ENCODE results near the gene TCP11L1. TPM values are rescaled to one million over a fixed set of nuclear protein-coding genes. Genes with fewer than 3 reads are reported as not detected.
"Not testable (repeated sequence)": the region's sequence is repeated elsewhere in the genome, so short reads cannot be mapped to it uniquely, and the experiment has no call there.

TCP11L1 gene
- total RNA-seq, 2 experiments from 2014 or later = 13.1 to 15.0 TPM

DNA sequence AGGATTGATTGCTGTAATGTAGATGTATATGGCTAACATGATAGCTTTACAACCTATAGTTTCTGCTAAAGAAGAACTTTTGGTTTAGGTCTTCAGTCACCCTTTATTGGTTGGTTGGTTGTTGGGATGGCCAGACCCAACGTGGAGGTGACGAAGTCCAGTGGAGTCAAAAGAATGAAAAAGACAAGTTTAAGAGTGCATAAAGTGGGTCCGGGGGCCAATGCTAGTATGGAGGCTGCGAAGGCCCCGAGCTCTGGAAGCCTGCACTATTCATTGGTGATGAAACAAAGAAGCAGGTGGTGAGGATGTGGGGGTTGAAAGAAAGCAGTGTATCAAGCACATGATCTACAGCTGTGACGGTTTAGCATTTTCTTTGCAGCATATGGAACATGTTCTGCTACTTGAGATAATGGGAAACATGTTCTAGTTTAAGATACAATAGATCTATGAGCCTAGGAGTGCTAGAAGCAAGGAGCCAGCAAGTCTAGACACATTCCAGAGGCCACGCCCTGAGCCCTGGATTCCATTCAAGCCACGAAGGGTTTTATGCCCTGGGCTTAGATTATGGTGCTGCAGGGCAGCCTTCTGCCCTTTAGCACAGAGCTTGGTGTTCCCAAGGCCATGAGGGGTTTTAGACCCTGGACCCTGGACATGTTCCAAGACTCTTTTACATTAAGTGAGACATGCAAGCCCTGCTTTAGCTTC, 6.3 kb downstream of the TCP11L1 start:
- H3K4me3 Mint-ChIP-seq = no peak overlapping the region
- peaks cover 23% of the 10 kb centered on the region for H3K36me3 Mint-ChIP-seq
- H3K27me3 Mint-ChIP-seq = no peaks in the 10 kb centered on the region
- no peak for DNase-seq
- no peak overlapping the region for H3K27ac Mint-ChIP-seq
- H3K9me3 Mint-ChIP-seq = no peaks in the 10 kb centered on the region
- H3K4me1 Mint-ChIP-seq = peaks cover 19% of the 10 kb centered on the region

DNA sequence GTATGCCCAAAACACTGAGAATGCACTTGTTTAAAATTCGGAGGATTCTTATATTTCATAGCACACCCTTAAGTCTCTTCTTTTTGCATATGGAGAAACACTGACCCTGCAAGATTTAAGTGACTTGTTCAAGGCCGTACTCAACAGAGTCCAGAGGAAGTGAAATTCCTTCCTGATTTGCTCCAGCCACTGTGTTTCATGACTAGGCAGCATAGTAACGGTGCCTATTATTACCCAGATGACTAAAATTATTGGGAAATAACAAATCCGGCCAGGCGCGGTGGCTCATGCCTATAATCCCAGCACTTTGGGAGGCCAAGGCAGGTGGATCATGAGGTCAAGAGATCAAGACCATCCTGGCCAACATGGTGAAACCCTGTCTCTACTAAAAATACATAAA, 9.3 kb downstream of the TCP11L1 start:
- H3K4me3 Mint-ChIP-seq, H3K27me3 Mint-ChIP-seq, H3K27ac Mint-ChIP-seq, DNase-seq, H3K9me3 Mint-ChIP-seq, H3K4me1 Mint-ChIP-seq: not testable (repeated sequence)
- peaks cover 28% of the 10 kb centered on the region for H3K36me3 Mint-ChIP-seq

DNA sequence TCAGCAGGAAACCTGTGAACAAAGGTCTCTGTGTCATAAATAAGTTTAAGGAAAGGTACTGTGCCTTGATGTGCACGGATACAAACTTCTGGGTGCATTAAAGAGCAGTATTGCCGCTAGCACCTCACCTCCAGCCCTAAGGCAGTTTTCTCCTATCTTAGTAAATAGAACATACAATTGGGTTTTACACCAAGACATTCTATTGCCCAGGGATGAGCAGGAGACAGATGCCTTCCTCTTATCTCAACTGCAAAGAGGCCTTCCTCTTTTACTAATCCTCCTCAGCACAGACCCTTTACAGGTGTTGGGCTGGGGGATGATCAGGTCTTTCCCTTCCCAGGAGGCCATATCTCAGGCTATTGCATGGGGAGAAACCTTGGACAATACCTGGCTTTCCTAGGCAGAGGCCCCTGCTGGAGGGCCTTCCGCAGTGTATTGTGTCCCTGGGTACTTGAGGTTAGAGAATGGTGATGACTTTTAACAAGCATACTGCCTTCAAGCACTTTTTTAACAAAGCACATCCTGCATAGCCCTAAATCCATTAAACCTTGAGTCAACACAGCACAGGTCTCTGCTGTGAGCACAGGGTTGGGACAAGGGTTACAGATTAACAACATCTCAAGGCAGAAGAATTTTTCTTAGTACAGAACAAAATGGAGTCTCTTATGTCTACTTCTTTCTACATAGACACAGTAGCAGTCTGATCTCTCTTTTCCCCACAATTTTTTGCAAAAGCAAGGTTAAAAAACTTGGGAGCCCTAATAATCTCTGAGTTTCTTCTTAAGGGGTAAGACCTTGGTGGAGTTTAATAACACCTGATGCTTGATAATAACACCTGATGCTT, 10.4 kb downstream of the TCP11L1 start:
- not testable (repeated sequence) for H3K27ac Mint-ChIP-seq, H3K27me3 Mint-ChIP-seq, H3K9me3 Mint-ChIP-seq, DNase-seq, H3K4me3 Mint-ChIP-seq, H3K4me1 Mint-ChIP-seq
- peaks cover 28% of the 10 kb centered on the region for H3K36me3 Mint-ChIP-seq

DNA sequence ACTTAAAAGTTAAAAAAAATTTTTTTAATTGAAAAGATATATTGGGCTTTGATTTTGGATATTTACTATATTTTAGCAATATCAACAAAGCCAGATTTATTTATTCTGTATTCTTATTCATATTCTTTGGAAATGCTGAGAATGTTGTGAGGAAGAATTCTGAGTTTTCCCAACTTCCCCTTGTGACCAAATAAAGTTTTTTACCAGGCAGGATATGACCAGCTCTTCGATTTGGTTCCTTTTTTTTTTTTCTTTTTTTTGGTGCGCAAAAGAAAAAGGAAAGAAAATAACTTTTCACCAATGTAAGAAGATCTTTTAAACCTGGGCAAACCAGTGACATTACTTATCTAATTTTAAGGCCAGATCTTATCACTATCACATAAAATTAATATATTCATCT, 12.9 kb downstream of the TCP11L1 start:
- DNase-seq = no peak
- Mint-ChIP-seq H3K27ac (no peak overlapping the region), H3K27me3 (no peaks in the 10 kb centered on the region), H3K4me1 (peaks cover 2% of the 10 kb centered on the region), H3K4me3 (no peak overlapping the region), H3K36me3 (peaks cover 17% of the 10 kb centered on the region), H3K9me3 (no peaks in the 10 kb centered on the region)

DNA sequence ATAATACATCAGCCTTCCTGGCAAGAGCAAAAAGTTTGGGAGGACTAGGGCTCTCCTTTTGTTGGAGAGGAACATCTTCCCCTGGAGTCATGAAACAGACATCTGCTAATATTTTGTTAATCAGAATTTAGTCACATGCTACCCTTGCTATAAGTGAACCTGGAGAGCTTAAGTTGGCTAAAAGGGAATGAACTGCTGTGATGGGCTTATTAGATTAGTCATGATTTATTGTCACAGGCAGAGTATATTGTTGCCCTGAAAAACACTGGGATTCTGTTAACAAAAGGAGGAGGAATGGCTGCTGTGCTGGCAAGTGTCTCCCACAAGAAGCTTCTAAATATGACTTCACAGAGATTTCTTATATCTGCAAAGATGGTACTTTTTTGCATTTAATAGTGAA, 16.0 kb downstream of the TCP11L1 start:
- Mint-ChIP-seq H3K36me3 (peaks cover 17% of the 10 kb centered on the region), H3K4me1 (peaks cover 1% of the 10 kb centered on the region), H3K27me3 (no peaks in the 10 kb centered on the region), H3K9me3 (no peaks in the 10 kb centered on the region), H3K27ac (no peak overlapping the region), H3K4me3 (no peak overlapping the region)
- DNase-seq = no peak

DNA sequence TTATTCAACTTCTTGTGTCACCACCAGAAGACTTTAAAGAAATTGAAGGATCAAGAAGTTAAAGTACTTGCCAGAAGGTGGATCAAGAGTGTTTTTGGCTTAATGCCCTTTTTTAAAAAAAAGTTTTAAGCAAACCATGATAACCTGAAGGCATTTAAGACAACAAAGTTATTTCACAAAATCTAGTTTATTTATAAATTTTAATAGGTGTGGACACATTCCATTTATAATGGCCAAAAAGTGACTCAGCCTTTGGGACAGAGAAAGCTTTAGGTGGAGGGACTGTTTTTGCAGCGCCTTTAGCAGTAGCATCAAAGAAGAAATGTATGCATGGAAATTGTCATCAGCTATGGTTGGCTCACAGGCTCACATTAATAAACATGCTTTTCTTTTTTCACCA, 17.9 kb downstream of the TCP11L1 start:
- Mint-ChIP-seq H3K9me3 (no peaks in the 10 kb centered on the region), H3K4me1 (peaks cover 8% of the 10 kb centered on the region), H3K4me3 (no peak overlapping the region), H3K27ac (no peak overlapping the region), H3K27me3 (no peaks in the 10 kb centered on the region), H3K36me3 (peaks cover 24% of the 10 kb centered on the region)
- DNase-seq = no peak

DNA sequence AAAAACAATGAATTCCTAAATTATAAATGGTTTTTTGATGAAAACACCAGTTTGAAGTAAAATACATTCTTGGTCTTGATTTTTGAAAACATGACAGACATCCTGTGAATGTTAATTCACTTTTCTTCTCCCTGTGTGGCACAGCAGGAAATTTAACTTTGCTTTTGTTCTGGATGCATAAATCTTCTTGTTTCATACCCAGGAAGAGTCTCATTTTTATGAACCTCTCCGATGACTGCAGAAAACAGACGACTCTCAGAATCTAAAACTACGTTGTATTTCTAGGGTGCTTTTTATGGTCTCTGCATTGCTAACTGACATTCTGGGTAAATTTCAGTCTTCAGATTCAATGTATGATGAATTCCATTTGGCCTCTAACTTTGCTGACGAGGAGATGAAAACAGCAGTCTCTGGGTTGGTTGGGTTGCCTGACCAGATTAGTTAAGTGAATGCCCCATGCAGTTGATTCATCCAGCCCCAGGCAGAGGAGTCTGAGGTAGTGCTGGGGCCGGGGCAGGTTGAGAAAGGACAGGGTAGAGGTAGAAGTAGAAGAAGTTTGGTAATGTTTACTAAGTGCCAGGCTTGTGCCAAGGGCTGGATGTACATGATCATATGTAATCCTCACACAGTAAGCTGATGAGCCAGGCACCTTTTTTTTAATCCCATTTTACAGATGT, 20.1 kb downstream of the TCP11L1 start:
- peaks cover 30% of the 10 kb centered on the region for H3K4me1 Mint-ChIP-seq
- H3K36me3 Mint-ChIP-seq = peaks cover 26% of the 10 kb centered on the region
- no peak overlapping the region for H3K4me3 Mint-ChIP-seq
- H3K9me3 Mint-ChIP-seq = no peaks in the 10 kb centered on the region
- peak overlapping the region; percentile 11 for H3K27ac Mint-ChIP-seq
- DNase-seq = no peak
- H3K27me3 Mint-ChIP-seq = no peaks in the 10 kb centered on the region

DNA sequence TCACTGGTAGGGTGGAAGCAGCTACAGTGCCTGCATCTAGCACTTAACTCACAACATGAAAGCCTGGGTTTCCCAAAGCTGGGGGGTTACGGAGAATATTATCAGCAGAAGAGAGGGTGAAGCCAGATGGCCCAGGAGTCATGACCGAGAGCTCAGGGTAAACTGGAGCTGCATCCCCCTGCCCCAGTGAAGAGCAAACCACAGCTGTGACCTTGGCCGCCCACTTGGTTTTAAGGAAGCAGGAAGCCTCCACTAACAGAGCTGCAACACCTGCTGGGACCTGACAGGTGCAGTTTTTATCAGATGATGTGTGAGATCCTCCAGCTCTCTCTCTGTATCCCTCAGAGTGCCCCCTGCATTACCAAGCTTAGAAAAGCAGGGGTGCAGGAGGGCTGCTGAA, 20.9 kb downstream of the TCP11L1 start:
- Mint-ChIP-seq H3K4me3 (no peak overlapping the region), H3K27ac (no peak overlapping the region), H3K36me3 (peaks cover 30% of the 10 kb centered on the region), H3K27me3 (no peaks in the 10 kb centered on the region), H3K4me1 (peaks cover 38% of the 10 kb centered on the region), H3K9me3 (no peaks in the 10 kb centered on the region)
- no peak for DNase-seq

DNA sequence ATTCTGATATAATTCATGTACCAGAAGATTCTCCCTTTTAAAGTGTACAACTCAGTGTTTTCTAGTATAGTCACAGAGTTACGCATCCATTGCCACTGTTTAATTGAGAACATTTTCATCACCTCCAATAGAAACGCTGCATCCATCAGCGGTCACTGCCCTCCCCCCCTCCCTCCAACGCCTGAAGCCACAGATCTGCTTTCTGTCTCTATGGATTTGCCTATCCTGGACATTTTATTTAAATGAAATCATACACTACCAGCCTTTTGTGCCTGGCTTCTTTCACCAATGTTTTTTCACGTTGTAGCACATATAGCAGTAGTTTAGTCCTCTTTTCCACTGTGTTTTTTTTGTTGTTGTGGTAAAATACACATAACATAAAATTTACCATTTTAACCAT, 22.8 kb downstream of the TCP11L1 start:
- no peak for DNase-seq
- no peak overlapping the region for H3K27ac Mint-ChIP-seq
- H3K36me3 Mint-ChIP-seq = peaks cover 36% of the 10 kb centered on the region
- H3K4me3 Mint-ChIP-seq = no peak overlapping the region
- H3K9me3 Mint-ChIP-seq = no peaks in the 10 kb centered on the region
- no peaks in the 10 kb centered on the region for H3K27me3 Mint-ChIP-seq
- peaks cover 43% of the 10 kb centered on the region for H3K4me1 Mint-ChIP-seq

DNA sequence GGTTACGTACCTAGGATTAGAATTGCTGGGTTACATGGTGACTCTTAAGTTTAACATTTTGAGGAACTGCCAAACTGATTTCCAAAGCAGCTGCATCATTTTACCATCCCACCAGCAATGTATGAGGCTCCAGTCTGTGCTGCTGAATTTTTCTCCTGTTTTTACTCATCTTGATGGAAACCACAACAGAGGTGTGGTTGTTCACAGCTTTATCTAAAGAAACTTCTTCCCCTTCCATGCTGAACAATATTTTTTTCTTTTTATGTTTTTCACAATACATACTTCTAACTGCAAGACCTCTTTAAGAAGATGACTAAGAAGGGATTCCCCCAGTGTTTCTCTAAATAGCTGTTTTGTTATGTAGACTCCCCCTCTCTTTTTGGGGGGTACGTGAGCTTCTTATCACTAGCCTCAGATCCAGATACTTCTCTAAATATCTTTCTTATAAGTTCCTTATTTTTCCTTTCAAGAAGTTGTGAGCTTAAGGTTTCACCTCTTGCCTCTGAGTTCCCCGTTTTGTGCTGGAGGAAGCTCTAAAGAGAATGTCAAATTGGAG, 24.0 kb downstream of the TCP11L1 start:
- Mint-ChIP-seq H3K36me3 (peaks cover 36% of the 10 kb centered on the region), H3K4me3 (peak overlapping the region; percentile 20), H3K27me3 (no peaks in the 10 kb centered on the region), H3K4me1 (peaks cover 43% of the 10 kb centered on the region), H3K27ac (peak overlapping the region; percentile 42), H3K9me3 (no peaks in the 10 kb centered on the region)
- no peak for DNase-seq

DNA sequence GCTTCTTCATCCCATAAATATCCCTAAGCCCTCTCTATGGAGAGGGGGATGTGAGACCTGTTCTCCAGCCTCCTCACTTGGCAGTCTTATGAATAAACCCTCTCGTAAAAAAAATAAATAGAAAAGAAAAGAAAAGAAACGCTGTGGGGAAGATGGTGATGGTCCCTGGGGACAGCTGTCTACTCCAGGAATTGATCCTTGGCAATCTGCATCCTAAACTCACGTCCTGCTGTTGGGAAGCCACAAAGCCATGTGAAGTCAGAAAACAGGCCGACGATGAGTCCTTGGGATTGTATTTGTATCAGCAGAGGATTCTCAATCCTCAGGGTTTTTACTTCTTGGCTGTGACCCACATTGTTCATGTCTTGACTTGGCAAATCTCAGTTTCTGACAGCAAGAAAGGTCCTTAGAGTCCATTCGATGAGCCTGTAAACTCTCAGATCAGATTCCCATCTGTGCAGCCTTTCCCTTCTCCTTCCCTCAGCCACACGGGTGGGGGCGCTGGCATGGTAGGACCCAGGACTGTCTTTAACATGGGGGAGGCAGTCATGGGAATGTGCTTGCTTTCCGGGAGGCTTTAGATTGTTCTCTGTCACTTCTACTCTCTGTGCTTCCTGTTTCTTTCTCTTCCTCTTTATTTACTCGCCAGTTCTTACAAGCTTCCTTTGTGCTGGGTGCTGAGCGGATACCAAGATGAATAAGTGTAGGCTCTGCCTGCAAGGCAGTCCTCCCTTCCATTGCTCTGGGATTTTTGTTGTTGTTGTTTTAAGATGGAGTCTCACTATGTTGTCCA, 24.9 kb downstream of the TCP11L1 start:
- no peak overlapping the region for H3K27ac Mint-ChIP-seq
- H3K4me1 Mint-ChIP-seq = peaks cover 43% of the 10 kb centered on the region
- no peak overlapping the region for H3K4me3 Mint-ChIP-seq
- peaks cover 31% of the 10 kb centered on the region for H3K36me3 Mint-ChIP-seq
- no peaks in the 10 kb centered on the region for H3K27me3 Mint-ChIP-seq
- no peak for DNase-seq
- H3K9me3 Mint-ChIP-seq = no peaks in the 10 kb centered on the region

DNA sequence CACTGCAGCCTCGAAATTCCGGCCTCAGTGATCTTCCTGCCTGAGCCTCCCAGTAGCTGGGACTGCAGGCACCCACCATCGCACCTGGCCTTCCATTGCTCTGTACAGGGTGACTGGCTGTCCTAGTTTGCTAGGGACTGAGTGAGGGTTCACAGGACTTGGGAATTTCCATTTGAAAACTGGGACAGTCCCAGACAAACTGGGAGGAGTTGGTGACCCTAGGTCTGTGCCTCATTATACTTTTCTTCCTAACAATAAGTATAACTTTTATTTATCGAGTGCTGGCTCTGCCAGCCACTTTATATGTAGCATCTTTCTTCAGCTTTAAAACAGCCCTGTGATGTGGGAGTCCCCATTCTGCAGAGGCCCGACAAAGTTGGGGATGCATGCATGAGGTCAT, 25.5 kb downstream of the TCP11L1 start:
- Mint-ChIP-seq H3K4me3 (no peak overlapping the region), H3K27ac (no peak overlapping the region), H3K27me3 (no peaks in the 10 kb centered on the region), H3K36me3 (peaks cover 26% of the 10 kb centered on the region), H3K9me3 (no peaks in the 10 kb centered on the region), H3K4me1 (peaks cover 43% of the 10 kb centered on the region)
- DNase-seq = no peak

DNA sequence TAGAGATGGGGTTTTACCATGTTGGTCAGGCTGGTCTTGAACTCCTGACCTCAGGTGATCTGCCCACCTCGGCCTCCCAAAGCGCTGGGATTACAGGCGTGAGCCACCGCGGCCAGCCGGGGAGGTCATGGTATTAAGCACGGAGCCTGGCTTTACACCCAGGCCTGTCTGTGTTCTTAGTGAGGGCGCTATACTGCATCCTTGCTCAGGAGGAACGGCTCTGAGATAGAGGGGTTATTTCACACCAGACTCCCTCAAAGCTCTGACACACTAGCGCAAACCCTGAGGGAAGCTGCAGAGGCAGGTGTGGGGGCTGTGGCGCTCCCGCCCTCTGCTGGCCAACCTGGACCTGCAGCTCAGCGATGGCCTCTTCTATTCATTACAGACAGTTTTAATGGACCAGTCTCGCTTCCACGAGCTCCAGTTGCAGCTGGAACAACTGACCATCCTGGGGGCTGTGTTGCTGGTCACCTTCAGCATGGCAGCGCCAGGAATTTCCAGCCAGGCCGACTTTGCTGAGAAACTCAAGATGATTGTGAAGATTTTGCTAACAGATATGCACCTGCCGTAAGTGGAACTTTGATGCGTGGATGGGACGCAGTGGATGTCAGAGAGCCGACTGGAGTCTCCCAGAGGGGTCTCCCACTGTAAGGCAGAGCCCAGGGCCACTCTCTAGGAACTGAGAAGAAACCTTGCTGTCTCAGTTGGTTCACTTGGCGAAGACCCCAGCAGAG, 26.2 kb downstream of the TCP11L1 start:
- peaks cover 23% of the 10 kb centered on the region for H3K36me3 Mint-ChIP-seq

DNA sequence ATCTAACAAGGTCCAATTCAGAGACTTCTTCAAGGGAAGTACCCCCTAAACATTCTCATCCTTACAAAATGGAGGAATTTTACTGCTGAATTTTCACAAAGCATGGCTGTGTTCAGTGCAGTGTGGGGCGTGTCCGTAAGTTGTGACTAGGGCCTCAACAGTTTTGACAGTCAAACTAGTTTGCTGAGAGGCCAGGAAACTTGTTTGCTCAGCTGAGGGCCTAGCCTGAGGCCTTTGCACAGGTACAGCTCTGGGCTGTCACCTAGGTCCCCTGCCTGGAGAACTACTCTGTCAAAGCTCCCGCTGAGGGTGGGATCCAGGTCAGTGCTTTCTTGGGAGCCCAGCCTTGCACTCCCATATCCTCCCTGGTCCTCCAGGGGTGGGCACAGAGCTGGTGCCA, 27.9 kb downstream of the TCP11L1 start:
- DNase-seq = no peak
- Mint-ChIP-seq H3K36me3 (peaks cover 21% of the 10 kb centered on the region), H3K9me3 (no peaks in the 10 kb centered on the region), H3K4me1 (peaks cover 35% of the 10 kb centered on the region), H3K4me3 (no peak overlapping the region), H3K27me3 (no peaks in the 10 kb centered on the region), H3K27ac (no peak overlapping the region)

More for the DNA sequence above, 26.2 kb downstream of the TCP11L1 start:
- Mint-ChIP-seq H3K27me3 (no peaks in the 10 kb centered on the region), H3K27ac (no peak overlapping the region), H3K4me3 (no peak overlapping the region), H3K4me1 (peaks cover 39% of the 10 kb centered on the region), H3K9me3 (no peaks in the 10 kb centered on the region)
- peak; percentile 74 for DNase-seq

All from activated naive CD8-positive, alpha-beta T cell treated with anti-CD3 and anti-CD28 coated beads for 36 hours (primary cell).